ENCODE measurements around the gene STK11IP. TPM values are rescaled to one million over a fixed set of nuclear protein-coding genes. Genes with fewer than 3 reads are reported as not detected.

Gene STK11IP
- total RNA-seq, 1 experiment from 2014 or later, result 45.0 TPM

GRCh38 chr2:219658196-219658846 lies 60.7 kb downstream of the STK11IP start:
- Histone ChIP-seq H3K79me2 (ENCODE audit: insufficient read depth, low read length) (no peaks in the 10 kb centered on the region), H3K4me1 (ENCODE audit: control insufficient read depth in 1 of 2, insufficient read depth in 2 of 2, low read length in 2 of 2) (peaks cover 0 to 22% of the 10 kb centered on the region in 2 experiments; a peak in 2 of 4 replicates), H3K9me2 (ENCODE audit: insufficient read depth) (no peaks in the 10 kb centered on the region), H3K9me3 (ENCODE audit: control insufficient read depth in 1 of 2, insufficient read depth in 1 of 2, low read depth in 1 of 2, low read length in 2 of 2) (peaks cover 0 to 19% of the 10 kb centered on the region in 2 experiments; a peak in 1 of 4 replicates), H4K20me1 (ENCODE audit: insufficient read depth) (no peaks in the 10 kb centered on the region), H3K9ac (ENCODE audit: low read length) (no peak overlapping the region), H3K27me3 (ENCODE audit: insufficient read depth, low read length) (no peaks in the 10 kb centered on the region), H3K4me3 (replicated peaks in 1 of 2; ENCODE audit: low read depth in 1 of 2, low read length in 2 of 2) (no peak overlapping the region), H2AFZ (ENCODE audit: low read depth, low read length, poor library complexity, severe bottlenecking) (no peak overlapping the region), H3K27ac (ENCODE audit: low read depth, low read length) (no peak overlapping the region), H3K4me2 (ENCODE audit: low read length) (no peak overlapping the region), H3K36me3 (ENCODE audit: control insufficient read depth in 1 of 2, insufficient read depth in 2 of 2, low read length in 2 of 2) (no peaks in the 10 kb centered on the region)
- no peak for ATAC-seq
- TF ChIP-seq POLR2AphosphoS5 (IDR thresholded peaks at IDR 0.05; ENCODE audit: low read depth, low read length) (no peak), SRF (IDR thresholded peaks at IDR 0.05; ENCODE audit: low read depth) (no peak), JUND (IDR thresholded peaks at IDR 0.05) (no peak), TCF7L2 (IDR thresholded peaks at IDR 0.05; ENCODE audit: borderline replicate concordance, extremely low read depth, insufficient read depth, insufficient read length) (no peak), SIN3A (IDR thresholded peaks at IDR 0.05; ENCODE audit: low read depth) (no peak), CBX3 (IDR thresholded peaks at IDR 0.05; ENCODE audit: low read depth) (no peak), EZH2phosphoT487 (IDR thresholded peaks at IDR 0.05; ENCODE audit: borderline replicate concordance) (no peak), CEBPB (IDR thresholded peaks at IDR 0.05; ENCODE audit: low read depth) (no peak), MAX (IDR thresholded peaks at IDR 0.05) (no peak), FOSL1 (IDR thresholded peaks at IDR 0.05; ENCODE audit: low read depth) (no peak), ELF1 (IDR thresholded peaks at IDR 0.05; ENCODE audit: borderline replicate concordance, low read depth) (no peak), EGR1 (IDR thresholded peaks at IDR 0.05; ENCODE audit: low read depth) (no peak), REST (IDR thresholded peaks at IDR 0.05; ENCODE audit: low read depth) (no peak)
- intact Hi-C loops (cut with micrococcal nuclease), result no loop called here
- ChIA-PET POLR2A (interaction anchor here (1.1 kb wide), 1 partner anchor 31 kb away, joined by 4 read pairs; no protein-coding TSS in a partner anchor), RAD21 (ENCODE audit: low non-redundant PET in 1 of 2, low total read pairs in 2 of 2, uncharacterized antibody in 2 of 2, unreplicated experiment in 2 of 2) (no interaction called here), CTCF (no interaction called here)
- BruUV-seq (replicated peaks), result no TSS peak
- no peak for DNase-seq (ENCODE audit: low read depth, low spot score)

All from HCT116 (cell line).